Tibial artery (tissue), 4 donors: ENCODE data around the gene MIB2.
A peak's percentile ranks its signal among the peaks of the same experiment; 100 is the strongest.

Experiments used
- DNase-seq, 2 donors: peaks; one replicate each; pipeline ENCODE4 v3.0.0-alpha.2; 2019
- H3K27ac ChIP-seq, 2 donors: fragments of 200-600 bp; sonication (generic) in 1 of 2; 1 replicate in 1 of 2; 2 replicates in 1 of 2; pipeline ENCODE4 v1.5.1; 2018 to 2019; ENCODE audit warnings: mild to moderate bottlenecking in 1 of 2
- H3K27me3 ChIP-seq, 2 donors: fragments of 200-600 bp; sonication (generic) in 1 of 2; one replicate each; pipeline versions ENCODE4 v1.5.1 to v1.6.0; 2016 to 2019
- H3K36me3 ChIP-seq, 3 donors: fragments of 200-600 bp; sonication (generic) in 2 of 3; one replicate each; pipeline ENCODE4 v1.5.1; 2016 to 2019; ENCODE audit warnings: mild to moderate bottlenecking in 2 of 3
- H3K4me1 ChIP-seq, 4 donors: fragments of 200-600 bp; sonication (generic) in 2 of 4; 1 replicate in 3 of 4; 2 replicates in 1 of 4; pipeline ENCODE4 v1.5.1; 2016 to 2019
- H3K4me3 ChIP-seq, 2 donors: fragments of 200-600 bp; sonication (generic) in 1 of 2; 1 replicate in 1 of 2; 2 replicates in 1 of 2; pipeline ENCODE4 v1.5.1; 2018 to 2019; ENCODE audit warnings: mild to moderate bottlenecking in 2 of 2
- H3K9me3 ChIP-seq, 3 donors: fragments of 200-600 bp; sonication (generic) in 1 of 3; one replicate each; pipeline ENCODE4 v1.5.1; 2016 to 2019
- intact Hi-C: fragments of 100-400 bp; cut with DNase I; formaldehyde crosslinking; loops from one replicate; pipeline ENCODE4 v1.15.0; 2023; ENCODE audit warnings: low total_unique reads
- TF ChIP-seq, protein P1 (sequence below), 2 experiments: fragments of 200-600 bp in 1 of 2; fragments of 450-650 bp in 1 of 2; IDR thresholded peaks; one replicate each; pipeline ENCODE4 v1.5.1; 2017 to 2019; ENCODE audit warnings: antibody characterized with exemption in 2 of 2, mild to moderate bottlenecking in 1 of 2, moderate library complexity in 1 of 2

Gene MIB2

DNA sequence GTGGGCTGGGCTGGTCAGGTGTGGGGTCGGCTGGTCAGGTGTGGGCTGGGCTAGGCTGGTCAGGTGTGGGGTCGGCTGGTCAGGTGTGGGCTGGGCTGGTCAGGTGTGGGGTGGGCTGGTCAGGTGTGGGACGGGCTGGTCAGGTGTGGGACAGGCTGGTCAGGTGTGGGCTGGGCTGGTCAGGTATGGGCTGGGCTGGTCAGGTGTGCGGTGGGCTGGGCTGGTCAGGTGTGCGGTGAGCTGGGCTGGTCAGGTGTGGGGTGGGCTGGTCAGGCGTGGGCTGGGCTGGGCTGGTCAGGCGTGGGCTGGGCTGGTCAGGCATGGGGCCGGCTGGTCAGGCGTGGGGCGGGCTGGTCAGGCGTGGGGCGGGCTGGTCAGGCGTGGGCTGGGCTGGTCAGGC is 9.1 kb upstream of the MIB2 start:
- TF ChIP-seq, protein P1, sequence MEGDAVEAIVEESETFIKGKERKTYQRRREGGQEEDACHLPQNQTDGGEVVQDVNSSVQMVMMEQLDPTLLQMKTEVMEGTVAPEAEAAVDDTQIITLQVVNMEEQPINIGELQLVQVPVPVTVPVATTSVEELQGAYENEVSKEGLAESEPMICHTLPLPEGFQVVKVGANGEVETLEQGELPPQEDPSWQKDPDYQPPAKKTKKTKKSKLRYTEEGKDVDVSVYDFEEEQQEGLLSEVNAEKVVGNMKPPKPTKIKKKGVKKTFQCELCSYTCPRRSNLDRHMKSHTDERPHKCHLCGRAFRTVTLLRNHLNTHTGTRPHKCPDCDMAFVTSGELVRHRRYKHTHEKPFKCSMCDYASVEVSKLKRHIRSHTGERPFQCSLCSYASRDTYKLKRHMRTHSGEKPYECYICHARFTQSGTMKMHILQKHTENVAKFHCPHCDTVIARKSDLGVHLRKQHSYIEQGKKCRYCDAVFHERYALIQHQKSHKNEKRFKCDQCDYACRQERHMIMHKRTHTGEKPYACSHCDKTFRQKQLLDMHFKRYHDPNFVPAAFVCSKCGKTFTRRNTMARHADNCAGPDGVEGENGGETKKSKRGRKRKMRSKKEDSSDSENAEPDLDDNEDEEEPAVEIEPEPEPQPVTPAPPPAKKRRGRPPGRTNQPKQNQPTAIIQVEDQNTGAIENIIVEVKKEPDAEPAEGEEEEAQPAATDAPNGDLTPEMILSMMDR (IDR thresholded peaks at IDR 0.05), result no peak
- Histone ChIP-seq H3K27me3 (peaks cover 0 to 42% of the 10 kb centered on the region in 2 donors), H3K9me3 (no peaks in the 10 kb centered on the region), H3K36me3 (no peaks in the 10 kb centered on the region), H3K27ac (no peak overlapping the region), H3K4me1 (no peaks in the 10 kb centered on the region), H3K4me3 (no peak overlapping the region)
- intact Hi-C loops, result no loop called here
- no peak for DNase-seq

DNA sequence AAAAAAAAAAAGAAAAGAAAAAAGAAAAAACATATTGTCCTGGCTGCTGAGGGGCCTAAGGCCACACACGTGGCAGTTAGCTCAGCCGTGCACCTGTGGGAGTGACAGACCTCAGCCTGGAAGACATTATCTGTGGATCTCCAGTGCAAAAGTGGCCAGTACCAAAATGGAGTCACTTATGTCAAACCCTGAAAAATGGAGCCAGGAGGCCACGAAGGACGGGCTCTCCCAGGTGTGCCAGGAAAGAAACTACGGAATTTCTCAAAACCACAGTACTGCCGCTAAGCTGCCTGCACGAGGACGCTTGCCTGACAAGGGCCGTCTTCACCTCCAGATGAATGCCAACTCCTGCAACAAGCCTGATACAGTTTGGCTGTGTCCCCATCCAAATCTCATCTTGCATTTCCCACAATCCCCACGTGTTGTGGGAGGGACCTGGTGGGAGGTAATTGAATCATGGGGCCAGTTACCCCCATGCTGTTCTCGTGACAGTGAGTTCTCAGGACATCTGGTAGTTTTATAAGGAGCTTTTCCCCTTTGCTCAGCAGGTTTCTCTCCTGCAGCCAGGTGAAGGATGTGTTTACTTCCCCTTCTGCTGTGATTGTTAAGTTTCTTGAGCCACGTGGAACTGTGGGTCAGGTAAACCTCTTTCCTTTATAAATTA is 5.3 kb upstream of the MIB2 start:
- intact Hi-C loops, result no loop called here
- TF ChIP-seq, protein P1 (IDR thresholded peaks at IDR 0.05), result no peak
- Histone ChIP-seq H3K27me3 (peaks cover 0 to 6% of the 10 kb centered on the region in 2 donors), H3K27ac (no peak overlapping the region), H3K4me3 (no peak overlapping the region), H3K4me1 (peaks cover 5 to 21% (median 17%) of the 10 kb centered on the region in 4 donors), H3K36me3 (no peaks in the 10 kb centered on the region), H3K9me3 (no peaks in the 10 kb centered on the region)
- DNase-seq, result no peak

DNA sequence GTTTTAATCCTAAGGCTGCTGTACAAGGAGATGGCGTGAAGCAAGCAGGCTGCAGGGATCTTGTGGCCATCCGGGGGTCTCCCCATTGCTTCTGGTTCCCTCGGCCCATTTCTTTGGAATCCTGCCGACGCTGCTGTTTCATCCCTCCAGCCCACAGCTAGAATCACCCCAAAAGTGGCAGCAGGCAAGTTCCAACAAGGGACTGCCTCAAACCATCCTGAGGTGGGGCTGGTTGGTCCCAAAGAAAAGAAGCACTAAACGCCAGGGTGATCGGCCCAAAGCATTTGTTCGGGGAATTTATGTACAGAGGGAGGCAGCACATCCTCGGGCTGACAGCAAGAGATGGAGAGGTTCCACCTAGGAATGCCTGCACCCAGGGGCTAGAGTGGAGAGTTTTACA is 4.5 kb upstream of the MIB2 start:
- TF ChIP-seq, protein P1 (IDR thresholded peaks at IDR 0.05), result no peak
- Histone ChIP-seq H3K36me3 (no peaks in the 10 kb centered on the region), H3K9me3 (no peaks in the 10 kb centered on the region), H3K4me3 (no peak overlapping the region), H3K27ac (no peak overlapping the region), H3K27me3 (no peaks in the 10 kb centered on the region), H3K4me1 (peaks cover 5 to 21% (median 17%) of the 10 kb centered on the region in 4 donors)
- intact Hi-C loops, result no loop called here
- DNase-seq, result no peak

DNA sequence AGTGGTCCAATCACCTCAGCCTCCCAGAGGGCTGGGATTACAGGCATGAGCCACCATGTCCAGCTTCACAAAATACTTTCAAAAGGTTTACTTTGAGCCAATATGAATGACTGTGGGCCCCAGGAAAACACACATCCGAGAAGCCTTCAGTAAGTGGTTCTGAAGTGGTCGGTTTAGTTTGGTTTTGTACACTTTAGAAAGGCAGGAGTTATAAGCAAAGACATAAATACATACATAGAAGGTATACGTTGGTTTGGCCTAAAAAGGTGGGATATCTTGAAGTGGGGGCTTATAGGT is 3.2 kb upstream of the MIB2 start:
- intact Hi-C loops, result no loop called here
- H3K36me3 ChIP-seq, result no peaks in the 10 kb centered on the region
- H3K4me3 ChIP-seq, result no peak overlapping the region
- H3K4me1 ChIP-seq, result peaks cover 5 to 30% (median 27%) of the 10 kb centered on the region in 4 donors
- H3K27me3 ChIP-seq, result no peaks in the 10 kb centered on the region
- TF ChIP-seq, protein P1 (IDR thresholded peaks at IDR 0.05), result no peak
- no peaks in the 10 kb centered on the region for H3K9me3 ChIP-seq
- no peak for DNase-seq
- H3K27ac ChIP-seq, result no peak overlapping the region

- no peak for DNase-seq
- Histone ChIP-seq H3K4me1 (peaks cover 5 to 40% (median 33%) of the 10 kb centered on the region in 4 donors), H3K27me3 (no peaks in the 10 kb centered on the region), H3K9me3 (no peaks in the 10 kb centered on the region), H3K36me3 (peaks cover 0 to 9% (median 4%) of the 10 kb centered on the region in 3 donors), H3K4me3 (peak overlapping the region in 1 of 2 donors; percentile 100), H3K27ac (no peak overlapping the region)
- intact Hi-C loops, result loop anchor here (2.0 kb wide), 1 partner anchor 39 kb away; the partner anchor contains the start of gene SSU72
- TF ChIP-seq, protein P1 (IDR thresholded peaks at IDR 0.05), result no peak
Measured at GRCh38 chr1:1613509-1614082, 1.7 kb upstream of the MIB2 start.
